Measurements from ENCODE around the gene SELPLG.
"Not testable (repeated sequence)": the region's sequence is repeated elsewhere in the genome, so short reads cannot be mapped to it uniquely, and the experiment has no call there.

The SELPLG gene

DNA sequence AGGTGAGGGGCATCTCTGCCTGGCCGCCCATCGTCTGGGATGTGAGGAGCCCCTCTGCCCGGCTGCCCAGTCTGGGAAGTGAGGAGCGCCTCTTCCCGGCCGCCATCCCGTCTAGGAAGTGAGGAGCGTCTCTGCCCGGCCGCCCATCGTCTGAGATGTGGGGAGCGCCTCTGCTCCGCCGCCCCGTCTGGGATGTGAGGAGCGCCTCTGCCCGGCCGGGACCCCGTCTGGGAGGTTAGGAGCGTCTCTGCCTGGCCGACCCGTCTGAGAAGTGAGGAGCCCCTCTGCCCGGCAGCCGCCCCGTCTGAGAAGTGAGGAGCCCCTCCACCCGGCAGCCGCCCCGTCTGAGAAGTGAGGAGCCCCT lies 22.1 kb upstream of the SELPLG start:
- not testable (repeated sequence) for DNase-seq

DNA sequence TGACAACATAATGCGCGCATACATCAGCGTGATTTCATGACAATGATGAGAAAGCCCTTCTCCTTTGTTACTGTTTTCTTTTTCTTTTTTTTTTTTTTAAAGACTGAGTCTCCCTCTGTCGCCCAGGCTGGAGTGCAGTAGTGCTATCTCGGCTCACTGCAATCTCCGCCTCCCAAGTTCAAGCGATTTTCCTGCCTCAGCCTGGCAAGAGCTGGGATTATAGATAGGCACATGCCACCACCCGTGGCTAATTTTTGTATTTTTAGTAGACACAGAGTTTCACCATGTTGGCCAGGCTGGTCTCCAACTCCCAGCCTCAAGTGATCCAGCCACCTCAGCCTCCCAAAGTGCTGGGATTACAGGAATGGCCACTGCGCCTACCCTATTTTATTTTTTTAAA lies 20.9 kb upstream of the SELPLG start:
- not testable (repeated sequence) for DNase-seq

DNA sequence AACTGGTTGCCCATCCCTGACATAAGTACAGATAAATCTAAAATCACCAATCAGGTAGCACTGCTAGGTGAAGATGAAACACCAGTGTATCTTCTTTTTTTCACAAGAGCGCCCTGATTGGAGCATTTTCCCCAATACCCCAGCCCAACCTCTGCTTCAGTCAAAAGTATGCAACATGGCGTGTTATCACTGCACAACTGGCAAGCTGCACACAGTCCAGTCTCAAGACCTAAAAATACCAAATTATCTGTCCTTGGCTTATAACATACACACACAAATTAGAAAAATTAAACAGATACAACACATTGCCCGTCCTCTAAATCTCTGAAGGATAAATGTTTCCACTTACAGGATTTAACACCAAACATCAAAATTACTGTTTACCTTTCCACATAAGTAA lies 20.2 kb upstream of the SELPLG start:
- DNase-seq = no peak

DNA sequence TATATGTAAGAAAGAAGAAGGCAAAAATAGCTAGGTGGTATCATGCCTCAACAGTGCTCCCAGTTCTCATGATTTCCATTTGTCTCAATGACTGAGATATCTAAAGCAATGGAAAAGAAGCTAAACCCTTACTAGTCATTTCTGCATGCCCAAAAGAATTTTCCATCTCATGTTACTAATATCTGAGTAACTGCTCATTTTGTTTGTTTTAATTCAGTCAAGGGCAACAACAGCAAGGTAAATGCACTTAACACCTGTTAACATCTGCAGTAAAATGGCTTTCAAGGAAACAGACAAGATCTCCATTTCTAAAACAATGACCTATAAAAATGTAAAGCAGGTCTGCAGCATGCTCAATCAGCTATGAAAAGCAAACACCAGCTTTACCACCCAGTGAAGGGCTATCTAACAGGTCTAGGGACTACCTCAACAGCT lies 19.4 kb upstream of the SELPLG start:
- no peak for DNase-seq

DNA sequence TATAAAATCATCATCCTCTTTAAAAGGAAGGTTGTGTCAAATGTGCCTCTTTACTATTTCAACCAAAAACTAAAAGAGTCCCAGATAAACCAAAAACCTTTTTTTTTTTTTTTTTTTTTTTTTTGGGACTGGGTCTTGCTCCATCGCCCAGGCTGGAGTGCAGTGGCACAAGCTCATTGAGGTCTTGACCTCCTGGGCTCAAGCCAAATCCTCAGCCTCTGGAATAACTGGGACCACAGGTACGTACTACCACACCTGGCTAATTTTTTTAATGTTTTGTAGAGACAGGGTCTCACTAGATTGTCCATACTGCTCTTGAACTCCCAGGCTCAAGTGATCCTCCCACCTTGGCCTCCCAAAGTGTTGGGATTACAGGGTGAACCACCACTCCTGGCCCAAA lies 16.4 kb upstream of the SELPLG start:
- no peak for DNase-seq

DNA sequence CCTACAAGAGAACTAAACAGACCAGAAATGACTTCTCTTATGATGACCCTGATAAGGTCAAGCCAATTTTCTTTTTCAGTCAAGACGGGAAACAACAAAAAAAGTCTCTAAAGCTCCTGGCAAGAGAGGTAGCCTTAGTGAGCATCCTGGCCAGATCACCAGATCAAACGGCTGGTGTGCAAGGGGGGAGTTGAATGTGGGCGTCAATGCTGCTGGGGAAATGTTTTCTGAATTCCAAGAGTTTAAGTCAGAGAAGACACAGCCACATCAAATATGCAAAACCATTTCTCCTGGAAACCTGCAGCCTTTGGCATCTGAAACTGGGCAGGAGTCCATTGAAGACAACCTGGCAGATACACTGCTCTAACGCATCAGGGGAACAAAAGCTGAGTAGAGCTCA lies 16.0 kb upstream of the SELPLG start:
- peak; percentile 6 to 8 for DNase-seq

DNA sequence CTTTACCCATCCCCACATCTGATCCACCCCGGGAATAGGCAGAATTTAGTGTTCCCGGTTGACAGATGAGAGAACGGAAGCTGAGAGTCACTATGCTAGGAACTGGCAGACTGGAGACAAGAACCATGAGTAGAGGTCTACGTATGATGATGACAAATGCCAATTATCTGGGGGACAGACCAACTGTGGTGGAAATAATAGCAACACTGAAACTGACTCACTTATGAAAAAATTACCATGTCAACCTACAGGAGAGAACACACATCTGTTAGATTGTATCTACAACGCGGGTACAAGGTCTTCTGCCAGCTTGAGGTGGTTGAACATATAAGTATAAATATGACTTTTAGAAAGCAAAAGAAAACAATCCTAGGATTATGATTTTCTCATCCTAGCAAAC lies 15.4 kb upstream of the SELPLG start:
- no peak for DNase-seq

DNA sequence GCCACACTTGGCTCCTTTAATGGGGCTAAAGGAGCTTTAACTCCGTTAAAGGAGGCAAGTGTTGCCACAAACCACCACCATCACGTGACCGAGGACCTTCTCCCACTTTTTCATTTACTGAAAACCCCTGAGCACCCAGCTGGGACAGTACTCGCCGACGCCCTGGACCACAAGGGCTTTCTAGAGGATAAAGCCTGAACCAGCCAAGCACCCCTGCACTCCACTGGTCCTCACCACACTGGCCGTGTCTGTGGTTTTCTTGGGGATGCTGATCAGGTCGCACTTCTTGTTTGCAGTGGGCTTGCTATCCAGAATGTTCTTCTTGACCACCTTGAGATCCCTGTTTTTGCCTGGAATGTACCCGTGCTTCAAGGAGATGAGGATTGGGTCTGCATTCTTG lies 14.7 kb upstream of the SELPLG start:
- no peak for DNase-seq

DNA sequence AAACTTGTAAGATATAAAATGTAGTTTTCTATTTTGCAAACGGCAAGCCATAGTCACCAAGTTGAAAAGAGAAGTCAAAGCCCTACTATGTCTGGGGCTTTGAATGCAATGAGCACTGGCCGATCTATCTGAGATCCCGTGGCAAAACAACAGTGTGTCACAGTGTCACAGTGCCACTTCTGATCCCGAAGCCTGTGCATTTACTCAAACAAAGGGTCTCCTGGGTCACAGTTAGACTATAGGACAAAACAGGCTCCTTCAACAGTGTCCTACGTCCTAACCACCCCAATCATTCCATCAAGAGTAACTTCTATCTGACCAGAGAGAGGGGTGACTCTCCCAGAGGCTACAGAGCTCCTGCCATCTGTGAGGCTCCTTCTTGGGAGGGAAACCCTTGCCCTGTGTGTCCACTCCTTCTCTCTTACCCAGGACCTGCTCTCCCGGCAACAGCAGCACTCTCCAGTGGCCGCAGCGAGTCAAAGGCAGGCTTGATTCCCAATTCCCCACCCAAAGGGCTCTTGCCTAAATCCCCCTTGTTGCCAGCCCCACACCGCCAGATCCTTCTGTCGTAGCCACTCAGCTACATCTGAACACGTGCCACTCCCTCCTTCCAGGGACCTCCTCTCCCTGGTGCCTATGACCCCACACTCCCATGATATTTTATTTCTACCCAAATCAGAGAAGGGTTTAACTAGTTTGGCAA lies 14.0 kb upstream of the SELPLG start:
- DNase-seq = no peak

DNA sequence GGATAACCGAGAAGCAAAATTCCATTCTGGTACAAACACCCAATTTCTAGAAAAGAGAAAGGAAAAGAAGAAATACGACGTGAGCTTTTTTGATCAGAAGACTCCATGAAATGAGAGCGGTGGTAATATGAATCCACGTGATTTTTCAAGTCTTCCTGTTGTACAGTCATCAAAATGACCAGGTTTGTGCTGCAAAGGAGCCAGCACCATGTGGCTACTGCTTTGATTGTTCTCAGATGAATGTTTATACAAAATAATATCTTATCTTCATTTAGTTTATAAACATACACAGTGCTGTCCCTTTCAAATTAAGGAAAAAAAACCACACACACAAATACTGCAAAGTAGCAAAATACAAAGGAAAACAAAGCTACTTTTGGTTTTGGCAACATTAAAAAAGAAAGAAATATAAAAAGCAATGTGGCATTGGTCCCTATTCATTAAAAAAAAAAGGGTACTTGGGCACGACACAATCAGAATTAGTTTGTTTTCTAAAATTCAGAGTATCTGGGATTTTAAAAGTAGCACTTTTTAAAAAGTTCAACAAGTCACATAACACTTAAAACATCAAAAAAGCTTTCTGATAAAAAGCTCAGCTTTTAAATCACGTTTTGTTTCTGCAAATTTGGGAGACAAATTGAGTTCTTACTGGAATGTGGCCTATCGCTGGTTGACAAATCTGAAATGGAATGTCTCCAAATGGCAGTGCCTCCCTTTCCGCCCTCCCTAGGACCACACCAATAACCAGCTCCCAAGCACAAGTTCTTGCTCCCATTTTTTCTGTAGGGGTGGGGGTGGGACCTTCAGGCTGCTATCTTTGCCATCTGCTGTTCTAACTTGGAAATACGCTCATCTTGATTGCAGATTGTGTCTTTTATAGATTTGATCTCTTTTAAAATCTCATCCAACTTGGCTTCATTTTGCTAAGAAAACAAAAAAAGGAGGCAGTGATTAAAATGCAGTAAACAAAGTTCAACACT lies 13.2 kb upstream of the SELPLG start:
- no peak for DNase-seq

DNA sequence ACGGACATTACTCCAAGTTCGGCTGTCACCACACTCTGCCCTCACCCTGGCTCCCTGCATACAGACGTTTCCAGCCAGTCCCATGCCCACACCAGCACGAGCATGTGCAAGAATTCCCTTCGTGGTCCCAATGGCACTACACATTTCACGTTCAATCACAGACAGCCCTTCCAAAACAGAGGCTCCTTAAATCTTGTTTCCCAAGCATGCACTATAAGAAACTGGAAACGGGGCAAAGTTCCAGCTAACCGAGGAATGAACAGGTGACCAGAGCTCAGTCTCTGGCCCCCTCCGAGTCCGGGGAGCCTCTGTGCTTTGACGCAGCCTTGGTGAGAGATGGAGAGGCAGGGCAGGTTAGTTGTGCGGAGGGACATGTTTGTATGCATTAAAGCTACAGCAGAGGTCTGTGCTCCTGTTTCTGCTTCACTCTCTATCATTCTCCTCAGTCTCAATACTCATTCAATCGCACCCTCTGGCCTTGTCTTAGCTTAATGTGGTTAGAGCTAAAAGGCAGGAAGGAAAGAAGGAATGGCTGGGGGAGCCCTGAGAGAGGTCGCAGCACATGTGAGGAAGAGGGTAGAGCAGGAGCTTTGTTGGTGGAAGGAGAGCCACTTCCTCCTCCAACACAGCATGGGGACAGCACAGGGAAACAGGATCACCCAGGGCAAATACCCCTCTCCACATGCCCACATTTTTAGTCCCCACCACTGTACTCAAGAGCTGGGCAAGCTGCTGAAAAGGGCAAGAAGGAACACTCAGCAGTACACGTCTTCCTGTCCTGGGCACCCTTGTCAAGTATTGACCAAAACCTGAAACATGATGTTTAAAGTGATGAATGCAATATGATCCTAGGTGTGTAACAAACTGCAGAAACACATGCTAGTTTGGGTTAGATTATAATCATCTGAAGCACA lies 12.2 kb upstream of the SELPLG start:
- DNase-seq = no peak

DNA sequence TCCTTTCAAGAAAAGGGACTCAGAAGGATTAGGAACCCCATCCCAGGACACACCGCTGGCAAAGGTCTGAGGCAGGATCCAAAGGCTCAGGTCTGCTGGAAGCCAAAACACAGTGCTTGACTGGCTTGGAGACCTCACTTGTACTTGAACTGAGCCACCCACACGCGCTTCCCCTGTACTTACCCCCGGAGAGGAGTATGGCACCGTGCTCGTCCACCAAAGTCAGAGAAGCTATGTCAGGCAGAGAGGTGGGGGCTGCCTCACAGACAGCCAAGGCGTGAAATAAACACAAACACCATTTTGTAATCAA lies 11.1 kb upstream of the SELPLG start:
- no peak for DNase-seq

DNA sequence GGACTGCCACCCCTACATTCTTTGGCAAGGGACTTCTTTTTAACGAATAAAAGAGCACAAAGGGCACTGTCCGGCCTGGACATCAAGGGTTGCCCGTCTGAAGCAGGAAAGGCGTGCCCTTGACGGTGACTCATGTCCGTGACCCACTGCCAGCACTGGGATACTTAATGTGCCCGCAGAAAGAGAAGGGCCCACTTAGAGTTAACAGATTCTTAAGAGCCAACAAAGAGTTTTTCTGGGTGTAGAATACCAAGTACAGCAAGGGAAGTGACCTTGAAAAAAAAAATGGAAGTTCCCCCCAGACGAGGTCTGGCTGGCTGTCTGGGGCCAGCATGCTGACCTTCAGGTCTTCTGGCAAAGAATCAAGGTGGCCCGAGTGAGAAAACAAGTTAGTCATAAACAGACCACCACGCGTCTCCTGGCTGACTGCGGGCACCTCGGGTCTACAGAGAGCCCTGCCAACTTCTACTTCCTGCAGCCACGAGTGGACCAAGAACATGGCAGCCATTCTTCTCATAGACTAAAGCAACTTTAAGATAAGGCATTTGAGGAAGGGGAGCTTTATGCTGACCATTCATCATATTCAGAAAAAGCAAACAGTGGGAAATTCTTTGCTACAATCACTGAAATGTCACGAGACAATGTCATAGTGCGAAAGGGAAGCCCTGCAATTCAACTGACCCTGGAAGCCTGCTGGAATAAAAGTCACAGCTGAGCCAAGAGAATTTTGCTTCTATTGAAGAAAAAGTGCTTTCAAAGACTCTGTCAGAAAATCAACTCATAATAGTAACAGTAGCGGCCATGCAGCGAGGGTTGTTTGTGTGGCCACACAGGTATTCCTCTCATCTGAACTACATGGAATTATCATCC lies 10.5 kb upstream of the SELPLG start:
- no peak for DNase-seq

DNA sequence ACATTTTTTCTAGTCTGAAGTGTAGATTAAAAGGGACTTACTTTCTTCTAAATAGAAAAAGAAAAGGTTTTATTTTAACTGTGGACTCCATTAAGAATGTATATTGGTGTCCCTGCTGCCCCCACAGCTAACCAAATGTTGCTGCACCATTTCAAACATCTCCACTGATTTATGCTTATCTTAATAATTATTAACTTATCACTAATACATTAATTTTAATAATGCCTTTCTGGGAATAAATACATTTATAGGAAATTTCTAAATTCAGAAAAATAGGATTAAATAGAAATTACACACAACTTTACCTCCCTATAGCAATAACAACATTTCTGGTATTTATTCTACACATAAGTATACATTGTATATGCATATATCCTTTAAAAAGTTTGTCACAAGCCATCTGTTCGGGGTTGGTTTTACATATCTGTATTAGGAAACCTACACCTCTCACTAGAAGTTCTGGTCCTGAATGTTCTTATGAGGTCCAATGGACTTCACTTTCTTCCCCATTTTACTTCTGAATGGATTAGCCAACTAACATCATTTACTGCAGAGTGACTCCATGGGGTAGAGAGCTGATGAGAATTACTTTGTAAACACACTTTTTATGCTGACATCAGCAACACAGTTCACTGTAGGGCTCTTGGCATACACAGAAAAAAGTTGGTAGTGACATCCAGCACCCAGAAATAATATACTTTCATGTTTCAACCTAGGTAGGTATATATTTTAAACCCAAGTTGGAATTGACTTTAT lies 9.4 kb upstream of the SELPLG start:
- no peak for DNase-seq

DNA sequence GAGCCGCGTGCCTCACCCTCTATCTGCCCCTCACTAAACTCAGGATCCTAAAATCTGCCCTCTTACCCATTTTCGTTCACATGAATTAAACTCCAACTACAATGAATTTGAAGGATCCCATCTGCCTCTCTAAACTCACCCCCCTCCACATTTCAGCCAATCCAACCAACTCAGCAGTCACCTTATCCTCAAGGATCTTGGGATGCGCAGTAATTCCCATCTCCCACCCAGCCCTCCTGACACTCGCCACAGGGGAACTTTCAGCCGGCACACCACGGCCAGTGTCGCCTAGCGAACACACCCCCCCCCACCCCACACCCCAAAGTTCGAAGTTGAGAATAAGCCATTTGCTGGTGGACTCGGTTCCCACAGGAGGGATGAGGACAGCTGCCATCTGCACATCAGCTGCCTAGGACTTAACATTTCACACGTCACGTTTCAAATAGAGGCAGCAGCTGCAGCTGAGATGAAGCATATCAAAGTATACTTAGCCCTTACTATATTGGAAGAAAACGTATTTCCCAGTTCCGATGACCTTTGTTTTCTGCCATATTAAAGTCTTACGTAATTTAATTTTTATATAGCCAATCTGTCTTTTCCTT lies 8.7 kb upstream of the SELPLG start:
- no peak for DNase-seq

DNA sequence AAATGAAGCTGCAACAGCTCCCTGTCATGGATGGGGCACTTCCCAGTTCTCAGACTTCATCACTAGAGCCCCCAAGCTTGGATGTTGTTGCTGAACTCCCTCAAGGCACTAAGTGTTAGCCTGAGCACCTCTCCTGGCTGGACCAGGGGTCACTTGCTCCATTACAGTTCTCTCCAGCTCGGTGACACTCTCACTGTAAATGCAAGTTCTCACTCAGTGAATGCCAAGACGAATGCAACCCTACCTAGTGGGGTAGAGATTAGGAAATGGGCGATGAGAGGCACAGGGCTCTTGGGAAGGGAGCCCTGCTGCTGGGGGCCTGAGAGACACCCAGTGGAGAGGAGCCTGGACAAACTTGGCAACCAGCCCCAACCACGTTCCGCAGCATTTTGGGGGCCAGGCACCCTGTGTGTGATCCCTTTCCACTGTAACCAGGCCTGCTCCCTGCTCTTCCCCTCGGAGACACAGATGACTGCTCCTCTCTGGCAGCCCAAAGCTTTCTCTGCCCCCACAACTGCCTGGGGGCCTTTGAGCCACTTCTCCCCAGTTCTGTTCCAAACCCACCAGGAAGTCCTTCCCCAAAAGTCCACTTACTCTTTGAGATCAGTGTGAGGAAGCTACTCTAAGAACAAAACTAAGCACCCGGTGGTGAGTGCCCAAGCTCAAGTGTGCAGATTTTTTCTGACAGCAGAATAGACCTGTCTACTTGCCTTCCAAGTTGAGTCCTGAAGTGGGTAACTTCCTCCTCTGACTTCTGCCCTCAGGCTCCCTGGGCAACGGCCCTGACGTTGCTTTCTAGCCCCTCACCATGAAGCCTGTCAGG lies 8.0 kb upstream of the SELPLG start:
- no peak for DNase-seq

DNA sequence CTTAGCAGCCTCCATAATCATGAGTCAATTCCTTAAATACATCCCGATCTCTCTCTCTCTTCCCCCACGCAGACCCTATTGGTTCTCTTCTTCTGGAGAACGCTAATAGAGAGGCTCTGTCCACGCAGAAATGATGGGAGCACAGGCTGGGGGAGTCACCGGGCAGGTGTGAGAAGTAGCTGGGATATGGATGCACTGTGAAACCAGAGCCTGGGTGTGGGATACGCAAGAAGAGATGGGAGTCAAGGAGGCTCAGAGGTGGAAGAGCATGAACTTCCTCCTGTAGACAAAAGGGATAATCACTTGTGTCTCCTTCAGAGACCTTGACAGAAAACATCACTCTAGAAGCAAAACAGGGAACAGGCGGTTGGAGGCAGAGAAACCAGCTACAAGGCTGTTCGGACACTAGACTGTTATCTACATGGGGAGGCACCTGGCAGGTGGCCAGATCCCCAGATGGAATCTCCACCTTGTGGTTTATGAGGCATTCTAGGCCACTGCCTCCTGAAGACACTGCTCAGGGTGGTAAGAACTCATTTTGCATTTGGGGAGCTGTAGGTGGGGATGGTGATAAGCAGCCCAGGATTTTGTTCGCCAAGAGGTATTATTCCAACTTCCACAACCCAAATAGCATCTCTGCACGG lies 7.2 kb upstream of the SELPLG start:
- DNase-seq = no peak

DNA sequence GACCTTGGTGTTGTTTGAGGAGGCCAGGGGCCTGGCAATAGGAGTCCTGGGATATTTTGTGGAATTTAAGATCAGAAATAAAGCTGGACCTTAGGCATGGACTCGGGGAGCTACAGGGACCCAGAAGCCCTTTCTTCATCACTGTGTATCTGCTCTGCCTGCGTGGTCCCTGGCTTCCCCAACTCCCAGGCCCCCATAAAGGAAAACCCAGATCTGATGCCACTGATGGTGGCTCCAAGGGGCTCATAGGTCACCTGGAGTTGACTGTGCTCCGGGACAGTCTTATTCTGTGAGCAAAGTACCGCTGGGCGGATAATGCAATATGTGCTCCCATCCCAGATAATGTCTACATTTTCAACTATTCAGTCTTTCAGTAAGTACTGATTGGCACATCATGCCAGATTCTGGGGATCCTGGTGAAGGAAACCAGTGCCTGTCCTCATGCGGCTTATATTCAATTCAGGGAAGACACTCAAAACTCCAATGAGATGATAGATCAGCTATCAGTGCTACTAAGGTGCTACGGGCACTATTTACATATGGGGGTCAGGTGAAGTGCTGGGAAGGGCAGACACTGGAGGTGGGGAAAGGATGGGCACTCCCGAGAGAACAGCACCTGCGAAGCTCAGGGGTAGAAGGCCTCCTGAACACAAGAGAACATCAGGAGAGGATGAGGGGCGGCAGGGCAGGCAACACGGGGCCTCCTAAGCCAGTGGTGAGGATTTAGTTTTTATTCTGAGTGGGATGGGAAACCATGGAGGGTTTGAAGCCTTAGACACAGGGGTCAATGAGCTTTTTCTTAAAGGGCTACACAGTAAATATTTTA lies 5.5 kb upstream of the SELPLG start:
- DNase-seq = no peak

Measured in cerebellar nuclear complex (tissue), 1 donor.